T-helper 9 cell (primary cell): ENCODE data around the gene SCFD2.
"Not testable (repeated sequence)": the region's sequence is repeated elsewhere in the genome, so short reads cannot be mapped to it uniquely, and the experiment has no call there.

ENCODE experiments used
- DNase-seq: peaks from one replicate; pipeline ENCODE4 v3.0.0-alpha.2; 2020
- total RNA-seq, 2 donors: gene quantifications; one replicate each; lab custom pipeline; 2026; lab: John Stamatoyannopoulos, UW

Gene SCFD2
- 18.6 to 23.8 reads per million in 2 donors for total RNA-seq

GRCh38 chr4:53365486-53366300, at the start of gene SCFD2:
TSS of gene SCFD2 (minus strand) at chr4:53366061.
- DNase-seq = peak; percentile 98

GRCh38 chr4:53409479-53409878, 43.6 kb upstream of the SCFD2 start:
- DNase-seq = not testable (repeated sequence)

- DNase-seq = no peak
Observed at GRCh38 chr4:53380221-53380620, 14.4 kb upstream of the SCFD2 start.

- DNase-seq = no peak
Observed at GRCh38 chr4:53378171-53378482, 12.3 kb upstream of the SCFD2 start.

- peak; percentile 94 for DNase-seq
Observed at GRCh38 chr4:53377319-53378170, 11.7 kb upstream of the SCFD2 start, which contains the start of gene FIP1L1. TSS of gene FIP1L1 (plus strand) at chr4:53377641. CDS start at chr4:53377839, 198 bp downstream.

DNA sequence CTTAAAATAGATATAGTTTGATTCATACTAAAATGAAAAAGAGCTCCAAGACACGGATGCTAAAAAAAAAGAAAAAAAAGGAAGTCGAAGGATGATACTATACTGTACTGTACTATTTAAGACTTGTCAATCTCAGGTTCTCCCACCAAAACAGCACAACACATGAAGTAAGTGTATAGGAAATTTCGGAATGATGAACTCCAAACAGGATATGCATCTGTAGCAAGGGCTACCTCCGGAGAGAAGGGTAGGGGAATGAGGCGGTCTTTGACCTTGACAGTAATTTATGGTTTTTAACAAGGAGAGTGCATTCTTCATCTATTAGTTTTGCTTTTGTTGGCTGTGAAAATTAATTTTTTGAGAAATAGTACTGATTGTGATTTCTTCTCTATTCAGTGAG, 11.0 kb upstream of the SCFD2 start:
- DNase-seq = no peak

DNA sequence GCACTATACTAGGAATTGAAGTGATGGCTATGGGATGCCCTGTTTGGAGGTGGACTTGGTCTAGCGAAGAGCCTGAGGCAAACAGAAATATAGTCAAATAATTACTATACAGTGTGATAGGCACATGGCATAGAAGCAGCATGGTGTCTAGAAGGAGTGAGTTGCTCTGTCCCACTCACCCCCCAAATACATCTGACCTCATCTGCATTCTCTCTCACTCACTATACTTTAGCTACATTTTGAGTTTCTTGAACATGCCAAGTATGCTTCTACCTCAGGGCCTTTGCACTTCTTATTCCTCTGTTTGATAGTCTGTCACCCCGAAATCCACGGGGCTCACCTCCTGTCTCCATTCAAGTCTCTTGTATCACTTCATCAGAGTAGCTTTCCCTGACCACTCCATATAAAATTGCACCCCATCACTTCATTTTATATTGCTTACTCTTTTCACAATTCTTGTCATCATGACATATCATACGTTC, 9.0 kb upstream of the SCFD2 start:
- no peak for DNase-seq

GRCh38 chr4:53371843-53372521, 6.1 kb upstream of the SCFD2 start:
- no peak for DNase-seq

DNA sequence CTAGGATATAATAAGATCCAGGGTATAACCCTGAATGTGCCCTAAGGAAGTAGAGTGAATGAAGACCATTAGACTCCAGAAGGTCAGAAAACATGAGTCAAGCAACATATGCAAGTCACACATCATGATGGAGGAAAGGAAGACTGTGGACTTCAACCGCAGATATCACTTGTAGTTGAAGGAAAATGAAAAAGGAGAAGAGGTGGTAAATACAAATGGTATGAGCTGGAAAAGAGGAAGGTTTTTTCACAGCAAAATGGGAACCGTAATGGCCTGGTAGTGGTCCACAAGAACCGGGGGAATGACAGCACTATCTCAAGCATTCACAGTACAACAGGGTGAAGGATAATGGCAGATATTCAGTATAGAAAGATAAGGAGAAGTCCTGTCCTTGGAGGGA, 5.2 kb upstream of the SCFD2 start:
- no peak for DNase-seq

- no peak for DNase-seq
Observed at GRCh38 chr4:53367721-53368120, 1.9 kb upstream of the SCFD2 start.

- DNase-seq = no peak
Observed at GRCh38 chr4:53366301-53366716, 448 bp upstream of the SCFD2 start.

DNA sequence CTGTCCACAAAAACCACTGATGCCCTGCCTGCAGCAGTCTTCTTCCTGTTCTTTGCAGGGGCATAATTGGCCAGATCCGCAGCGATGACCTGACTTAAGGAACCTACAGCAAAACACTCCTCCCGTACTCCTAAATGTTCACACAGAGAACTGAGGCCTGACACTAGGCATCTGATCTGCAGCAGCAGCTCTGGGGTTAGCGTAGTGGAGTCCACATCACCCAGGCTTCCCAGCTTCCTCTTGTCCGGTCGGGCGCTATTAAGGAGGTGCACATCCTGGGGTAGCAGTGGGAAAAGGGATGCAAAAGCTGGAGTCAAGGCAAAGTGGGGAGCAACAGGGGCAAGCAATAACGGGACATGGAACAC, 758 bp downstream of the SCFD2 start:
- no peak for DNase-seq

- DNase-seq = no peak
Observed at GRCh38 chr4:53364624-53365023, 1.2 kb downstream of the SCFD2 start.

- DNase-seq = no peak
Observed at GRCh38 chr4:53362093-53362492, 3.8 kb downstream of the SCFD2 start.

- DNase-seq = no peak
Observed at GRCh38 chr4:53361451-53361850, 4.4 kb downstream of the SCFD2 start.

GRCh38 chr4:53355930-53356521, 9.8 kb downstream of the SCFD2 start:
- no peak for DNase-seq

GRCh38 chr4:53354012-53354722, 11.7 kb downstream of the SCFD2 start:
- no peak for DNase-seq

- DNase-seq = no peak
Observed at GRCh38 chr4:53349091-53349491, 16.8 kb downstream of the SCFD2 start.

DNA sequence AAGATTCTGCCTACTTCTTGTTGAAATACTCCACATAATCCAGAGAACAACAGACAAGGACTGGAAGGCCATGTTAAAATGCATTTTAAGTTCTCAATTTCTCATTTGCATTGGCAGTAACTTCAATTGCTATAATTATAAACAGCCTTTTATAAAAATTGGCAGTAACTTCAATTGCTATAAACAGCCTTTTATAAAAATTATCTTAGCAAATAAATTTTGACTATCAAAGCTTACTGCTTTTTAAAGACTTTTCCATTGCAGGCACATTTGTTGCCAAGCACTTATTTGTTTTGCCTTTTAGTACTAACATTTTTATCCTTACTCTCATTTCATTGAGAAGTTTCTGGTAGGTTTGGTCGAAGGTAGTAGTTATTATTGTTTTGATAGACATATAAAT, 17.8 kb downstream of the SCFD2 start:
- no peak for DNase-seq

DNA sequence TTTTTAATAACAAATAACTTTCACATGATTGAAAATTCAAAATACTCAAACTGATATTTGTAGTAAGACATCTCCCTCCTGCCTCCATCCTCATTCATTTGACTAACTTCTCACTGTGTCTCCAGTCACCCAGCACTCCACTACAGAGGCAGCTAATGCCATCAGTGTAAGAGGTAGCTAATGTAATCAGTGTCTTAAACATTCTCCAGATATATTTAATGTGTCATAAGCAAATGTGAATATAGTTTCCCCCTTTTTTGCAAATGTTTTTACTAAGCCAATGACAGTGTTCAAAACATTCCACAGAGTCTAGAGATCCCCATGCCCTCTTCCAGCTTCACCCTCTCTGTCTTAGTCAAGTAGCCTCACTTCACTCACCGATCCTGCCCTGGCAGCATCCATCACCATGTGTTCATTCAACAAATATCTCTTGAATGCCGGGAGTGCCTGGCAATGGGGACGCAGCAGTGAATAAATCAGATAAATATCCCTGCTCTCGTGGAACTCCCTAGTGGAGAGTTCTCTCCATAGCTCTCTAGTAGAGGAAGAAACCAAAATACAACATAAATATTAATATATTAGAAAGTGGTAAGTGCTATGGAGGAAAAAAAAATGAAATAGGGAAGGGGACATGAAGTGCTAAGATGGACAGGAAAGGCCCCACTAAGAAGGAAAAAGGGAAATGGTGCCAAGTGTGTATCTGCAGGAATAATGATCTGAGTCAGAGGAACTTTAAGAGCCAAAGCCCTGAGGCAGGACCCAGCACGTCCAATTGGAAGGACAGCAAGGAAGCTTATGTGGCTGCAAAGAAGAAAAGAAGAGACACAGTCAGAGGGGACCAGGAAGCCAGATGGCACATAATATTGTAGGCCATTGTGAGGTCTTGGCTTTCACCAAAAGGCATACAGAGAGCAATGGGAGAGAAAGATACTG, 18.7 kb downstream of the SCFD2 start:
- DNase-seq = no peak

DNA sequence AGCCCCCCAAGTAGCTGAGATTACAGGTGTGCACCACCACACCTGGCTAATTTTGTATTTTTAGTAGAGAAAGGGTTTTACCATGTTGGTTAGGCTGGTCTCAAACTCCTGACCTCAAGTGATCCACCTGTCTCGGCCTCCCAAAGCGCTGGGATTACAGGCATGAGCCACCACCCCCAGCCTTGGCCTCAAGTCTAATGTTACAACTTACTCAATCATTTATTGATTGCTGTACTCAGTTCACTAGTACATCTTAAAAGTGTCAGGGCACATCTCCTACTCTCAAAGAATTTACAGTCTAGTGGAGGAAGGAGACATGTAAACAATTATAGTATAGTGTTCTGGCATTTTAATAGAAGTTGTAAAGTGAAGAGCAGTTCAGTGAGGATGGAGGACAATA, 19.5 kb downstream of the SCFD2 start:
- DNase-seq = not testable (repeated sequence)
